ENCODE measurements around the gene CEACAM1.
"Not testable (repeated sequence)": the region's sequence is repeated elsewhere in the genome, so short reads cannot be mapped to it uniquely, and the experiment has no call there.

CEACAM1 gene

GRCh38 chr19:42548552-42548951 lies 20.3 kb upstream of the CEACAM1 start:
- DNase-seq (ENCODE audit: low read depth, low spot score) = no peak

- DNase-seq (ENCODE audit: low read depth, low spot score) = no peak
Measured at GRCh38 chr19:42547929-42548328, 19.6 kb upstream of the CEACAM1 start.

GRCh38 chr19:42546831-42547500 lies 18.7 kb upstream of the CEACAM1 start:
- DNase-seq (ENCODE audit: low read depth, low spot score) = no peak

- no peak for DNase-seq (ENCODE audit: low read depth, low spot score)
Measured at GRCh38 chr19:42544146-42544545, 15.9 kb upstream of the CEACAM1 start.

GRCh38 chr19:42542791-42543190 lies 14.5 kb upstream of the CEACAM1 start:
- no peak for DNase-seq (ENCODE audit: low read depth, low spot score)

GRCh38 chr19:42540071-42540553 lies 11.8 kb upstream of the CEACAM1 start:
- DNase-seq (ENCODE audit: low read depth, low spot score) = no peak

GRCh38 chr19:42538841-42539709 lies 10.8 kb upstream of the CEACAM1 start:
- no peak for DNase-seq (ENCODE audit: low read depth, low spot score)

GRCh38 chr19:42535276-42535675 lies 7.0 kb upstream of the CEACAM1 start:
- DNase-seq (ENCODE audit: low read depth, low spot score) = not testable (repeated sequence)

GRCh38 chr19:42534391-42534790 lies 6.1 kb upstream of the CEACAM1 start:
- no peak for DNase-seq (ENCODE audit: low read depth, low spot score)

GRCh38 chr19:42532891-42533290 lies 4.6 kb upstream of the CEACAM1 start:
- DNase-seq (ENCODE audit: low read depth, low spot score) = no peak

- no peak for DNase-seq (ENCODE audit: low read depth, low spot score)
Measured at GRCh38 chr19:42531313-42531712, 3.0 kb upstream of the CEACAM1 start.

GRCh38 chr19:42529248-42529764 lies 1.0 kb upstream of the CEACAM1 start:
- no peak for DNase-seq (ENCODE audit: low read depth, low spot score)

GRCh38 chr19:42524943-42525342 lies 3.3 kb downstream of the CEACAM1 start:
- DNase-seq (ENCODE audit: low read depth, low spot score) = no peak

- DNase-seq (ENCODE audit: low read depth, low spot score) = no peak
Measured at GRCh38 chr19:42524250-42524649, 4.0 kb downstream of the CEACAM1 start.

GRCh38 chr19:42522262-42522661 lies 6.0 kb downstream of the CEACAM1 start:
- DNase-seq (ENCODE audit: low read depth, low spot score) = not testable (repeated sequence)

GRCh38 chr19:42521346-42522030 lies 6.8 kb downstream of the CEACAM1 start:
- DNase-seq (ENCODE audit: low read depth, low spot score) = no peak

- no peak for DNase-seq (ENCODE audit: low read depth, low spot score)
Measured at GRCh38 chr19:42519108-42519507, 9.2 kb downstream of the CEACAM1 start.

GRCh38 chr19:42516771-42517170 lies 11.5 kb downstream of the CEACAM1 start:
- DNase-seq (ENCODE audit: low read depth, low spot score) = no peak

GRCh38 chr19:42515241-42515832 lies 12.9 kb downstream of the CEACAM1 start:
- DNase-seq (ENCODE audit: low read depth, low spot score) = no peak

GRCh38 chr19:42514449-42514848 lies 13.8 kb downstream of the CEACAM1 start:
- no peak for DNase-seq (ENCODE audit: low read depth, low spot score)

GRCh38 chr19:42512743-42513304 lies 15.5 kb downstream of the CEACAM1 start:
- DNase-seq (ENCODE audit: low read depth, low spot score) = no peak

All from brain pericyte (primary cell).